Loucy (cell line): ENCODE results near the gene NDUFB10.
"Not testable (repeated sequence)": the region's sequence is repeated elsewhere in the genome, so short reads cannot be mapped to it uniquely, and the experiment has no call there.

Experiments
- H2AFZ ChIP-seq: fragments of 200-600 bp; sonication (generic); 2 replicates; pipeline ENCODE4 v1.6.0; 2016; ENCODE audit warnings: antibody characterized with exemption, mild to moderate bottlenecking, low read length, moderate library complexity
- H3F3A ChIP-seq: fragments of 200-600 bp; 2 replicates; pipeline ENCODE4 v1.6.0; 2016; ENCODE audit warnings: antibody characterized with exemption, low read depth, mild to moderate bottlenecking
- H3K27me3 ChIP-seq: fragments of 200-600 bp; sonication (generic); 2 replicates; pipeline ENCODE4 v1.6.1; 2014; ENCODE audit warnings: low read length, mild to moderate bottlenecking; ENCODE audit not compliant: insufficient read depth, poor library complexity, severe bottlenecking
- H3K36me3 ChIP-seq: fragments of 200-600 bp; sonication (generic); 2 replicates; pipeline ENCODE4 v1.6.1; 2016; ENCODE audit warnings: low read length; ENCODE audit not compliant: insufficient read depth
- H3K4me1 ChIP-seq: fragments of 200-600 bp; sonication (generic); 2 replicates; pipeline ENCODE4 v1.5.1; 2014; ENCODE audit warnings: low read length, mild to moderate bottlenecking; ENCODE audit not compliant: insufficient read depth, poor library complexity, severe bottlenecking
- H3K4me2 ChIP-seq: fragments of 200-600 bp; sonication (generic); 2 replicates; pipeline ENCODE4 v1.6.0; 2014; ENCODE audit warnings: antibody characterized with exemption, low read length, low read depth, mild to moderate bottlenecking; ENCODE audit not compliant: poor library complexity, severe bottlenecking
- H3K4me3 ChIP-seq: fragments of 200-600 bp; sonication (generic); 2 replicates; pipeline ENCODE4 v1.5.1; 2014; ENCODE audit warnings: low read length, mild to moderate bottlenecking, mixed read lengths; ENCODE audit not compliant: poor library complexity, severe bottlenecking
- H3K79me2 ChIP-seq: fragments of 200-600 bp; sonication (generic); 2 replicates; pipeline ENCODE4 v1.6.1; 2014; ENCODE audit warnings: low read length; ENCODE audit not compliant: insufficient read depth
- H3K9ac ChIP-seq: fragments of 200-600 bp; sonication (generic); 2 replicates; pipeline ENCODE4 v1.6.0; 2014; ENCODE audit warnings: mild to moderate bottlenecking, low read depth, low read length, moderate library complexity; ENCODE audit not compliant: poor library complexity, severe bottlenecking
- H3K9me2 ChIP-seq: fragments of 200-600 bp; sonication (generic); replicated peaks from 2 replicates; pipeline ENCODE4 v1.6.1; 2016; ENCODE audit warnings: low read depth, low read length, mixed read lengths
- H3K9me3 ChIP-seq: fragments of 200-600 bp; sonication (generic); 2 replicates; pipeline ENCODE4 v1.6.1; 2014; ENCODE audit warnings: mild to moderate bottlenecking, antibody characterized with exemption, low read length, low read depth; ENCODE audit not compliant: insufficient read depth
- H4K20me1 ChIP-seq: fragments of 200-600 bp; sonication (generic); 2 replicates; pipeline ENCODE4 v1.6.0; 2014; ENCODE audit warnings: antibody characterized with exemption, low read length, mild to moderate bottlenecking; ENCODE audit not compliant: insufficient read depth, poor library complexity, severe bottlenecking
- EZH2phosphoT487 ChIP-seq: fragments of 200-600 bp; IDR thresholded peaks from 2 replicates; pipeline ENCODE4 v1.6.1; 2018; ENCODE audit warnings: antibody characterized with exemption, mild to moderate bottlenecking, moderate library complexity, borderline replicate concordance
- TF ChIP-seq, protein P1 (sequence below): fragments of 200-600 bp; sonication (generic); conservative IDR thresholded peaks from 2 replicates; pipeline ENCODE4 v1.5.1; 2014; ENCODE audit warnings: mild to moderate bottlenecking, antibody characterized with exemption, low read length

Gene NDUFB10

DNA sequence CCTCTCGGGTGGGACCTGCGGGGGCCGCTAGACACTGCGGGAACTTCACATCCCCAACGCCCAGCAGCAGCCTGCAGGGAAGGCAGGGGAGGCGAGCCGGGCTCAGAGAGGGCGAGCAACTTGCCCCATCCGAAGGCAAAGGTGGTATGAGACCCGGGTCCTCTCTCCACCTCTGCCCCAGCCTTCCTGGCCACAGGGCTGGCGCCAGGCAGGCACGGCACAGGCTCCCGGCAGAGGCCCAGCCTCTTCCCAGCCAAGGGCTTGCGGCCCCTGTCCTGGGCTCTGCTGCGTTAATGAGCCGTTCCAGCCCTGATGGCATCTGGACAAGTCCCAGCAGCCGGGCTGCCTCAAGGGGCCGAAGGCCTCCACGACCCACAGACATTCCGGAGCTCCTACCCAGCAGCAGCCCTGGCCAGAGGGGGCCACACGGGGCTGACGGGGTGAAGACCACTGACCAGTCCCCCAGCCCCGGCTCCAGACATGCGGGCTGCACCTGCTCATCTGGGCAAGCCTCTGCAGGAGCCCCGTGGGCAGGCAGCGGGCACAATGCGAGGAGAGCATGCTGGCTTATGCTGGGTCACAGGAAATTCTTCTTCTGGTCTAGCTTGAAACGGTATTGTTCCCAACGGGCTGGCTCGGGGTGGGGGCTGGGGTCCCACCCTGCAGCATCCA, 39.9 kb upstream of the NDUFB10 start:
- no peak overlapping the region for H3K4me3 ChIP-seq
- no peaks in the 10 kb centered on the region for H3K27me3 ChIP-seq

GRCh38 chr16:1920122-1920521, 39.2 kb upstream of the NDUFB10 start:
- not testable (repeated sequence) for H3K9me3 ChIP-seq, H3K9ac ChIP-seq, H2AFZ ChIP-seq, H3K79me2 ChIP-seq, H3K9me2 ChIP-seq, H3K27me3 ChIP-seq, H4K20me1 ChIP-seq, H3K4me1 ChIP-seq, H3K4me2 ChIP-seq, H3K4me3 ChIP-seq, H3K36me3 ChIP-seq, H3F3A ChIP-seq

More for the DNA sequence above, 39.9 kb upstream of the NDUFB10 start:
- Histone ChIP-seq H3K9ac (no peak overlapping the region), H3K9me2 (no peaks in the 10 kb centered on the region), H3K36me3 (no peaks in the 10 kb centered on the region), H2AFZ (no peak overlapping the region), H3K79me2 (no peaks in the 10 kb centered on the region), H3K4me1 (no peaks in the 10 kb centered on the region), H3K9me3 (no peaks in the 10 kb centered on the region), H3K4me2 (no peak overlapping the region), H4K20me1 (no peaks in the 10 kb centered on the region), H3F3A (no peaks in the 10 kb centered on the region)
- TF ChIP-seq, protein P1, sequence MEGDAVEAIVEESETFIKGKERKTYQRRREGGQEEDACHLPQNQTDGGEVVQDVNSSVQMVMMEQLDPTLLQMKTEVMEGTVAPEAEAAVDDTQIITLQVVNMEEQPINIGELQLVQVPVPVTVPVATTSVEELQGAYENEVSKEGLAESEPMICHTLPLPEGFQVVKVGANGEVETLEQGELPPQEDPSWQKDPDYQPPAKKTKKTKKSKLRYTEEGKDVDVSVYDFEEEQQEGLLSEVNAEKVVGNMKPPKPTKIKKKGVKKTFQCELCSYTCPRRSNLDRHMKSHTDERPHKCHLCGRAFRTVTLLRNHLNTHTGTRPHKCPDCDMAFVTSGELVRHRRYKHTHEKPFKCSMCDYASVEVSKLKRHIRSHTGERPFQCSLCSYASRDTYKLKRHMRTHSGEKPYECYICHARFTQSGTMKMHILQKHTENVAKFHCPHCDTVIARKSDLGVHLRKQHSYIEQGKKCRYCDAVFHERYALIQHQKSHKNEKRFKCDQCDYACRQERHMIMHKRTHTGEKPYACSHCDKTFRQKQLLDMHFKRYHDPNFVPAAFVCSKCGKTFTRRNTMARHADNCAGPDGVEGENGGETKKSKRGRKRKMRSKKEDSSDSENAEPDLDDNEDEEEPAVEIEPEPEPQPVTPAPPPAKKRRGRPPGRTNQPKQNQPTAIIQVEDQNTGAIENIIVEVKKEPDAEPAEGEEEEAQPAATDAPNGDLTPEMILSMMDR = no peak
- TF ChIP-seq EZH2phosphoT487 = no peak

DNA sequence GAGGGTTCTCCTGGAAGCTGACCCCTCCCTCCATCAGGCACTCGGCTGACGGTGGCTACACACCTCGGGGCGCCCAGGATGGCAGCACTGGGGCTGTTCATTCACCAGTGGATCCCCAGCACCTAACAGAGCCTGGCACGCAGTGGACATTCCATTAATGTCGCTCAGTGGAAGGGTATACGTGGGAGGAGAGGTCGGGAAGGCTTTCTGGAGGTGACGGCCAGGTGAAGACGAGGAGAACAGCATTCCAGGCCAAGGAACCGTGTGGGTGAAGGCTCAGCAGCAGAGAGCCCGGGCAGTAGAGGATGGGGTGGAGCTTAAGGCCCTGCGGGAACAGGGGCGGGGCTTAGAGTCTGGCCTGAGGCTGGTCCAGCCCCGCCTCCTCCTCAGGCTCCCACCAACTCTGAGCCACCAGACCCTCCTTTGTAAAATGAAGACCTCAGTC, 38.6 kb upstream of the NDUFB10 start:
- Histone ChIP-seq H3K4me3 (no peak overlapping the region), H3F3A (no peaks in the 10 kb centered on the region), H4K20me1 (no peaks in the 10 kb centered on the region), H3K36me3 (no peaks in the 10 kb centered on the region), H3K4me2 (no peak overlapping the region), H3K4me1 (no peaks in the 10 kb centered on the region), H2AFZ (no peak overlapping the region), H3K9me3 (no peaks in the 10 kb centered on the region), H3K27me3 (no peaks in the 10 kb centered on the region), H3K79me2 (no peaks in the 10 kb centered on the region), H3K9ac (no peak overlapping the region), H3K9me2 (no peaks in the 10 kb centered on the region)
- TF ChIP-seq, protein P1 = no peak

DNA sequence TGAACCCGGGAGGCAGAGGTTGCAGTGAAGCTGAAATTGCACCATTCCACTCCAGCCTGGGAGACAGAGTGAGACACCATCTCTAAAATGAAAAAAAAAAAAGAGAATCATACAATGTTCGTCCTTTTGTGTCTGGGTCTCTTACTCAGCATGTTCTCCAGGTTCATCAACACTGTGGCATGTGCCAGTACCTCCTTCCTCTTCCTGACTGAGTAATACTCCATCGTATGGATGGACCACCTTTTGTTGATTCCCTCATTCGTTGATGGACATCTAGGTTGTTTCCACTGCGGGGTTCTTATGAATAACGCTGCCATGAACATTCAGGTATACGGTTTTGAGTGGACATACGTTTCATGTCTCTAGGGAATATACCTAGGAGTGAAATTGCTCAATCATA, 37.0 kb upstream of the NDUFB10 start:
- no peaks in the 10 kb centered on the region for H3K27me3 ChIP-seq
- TF ChIP-seq, protein P1 = no peak
- no peak for TF ChIP-seq EZH2phosphoT487

More for the DNA sequence above, 37.0 kb upstream of the NDUFB10 start:
- H2AFZ ChIP-seq = no peak overlapping the region
- H3K4me2 ChIP-seq = no peak overlapping the region
- H3F3A ChIP-seq = no peaks in the 10 kb centered on the region
- no peaks in the 10 kb centered on the region for H3K4me1 ChIP-seq
- H3K9ac ChIP-seq = no peak overlapping the region
- no peaks in the 10 kb centered on the region for H3K9me2 ChIP-seq
- H3K79me2 ChIP-seq = no peaks in the 10 kb centered on the region
- no peaks in the 10 kb centered on the region for H3K36me3 ChIP-seq
- no peak overlapping the region for H3K4me3 ChIP-seq
- no peaks in the 10 kb centered on the region for H4K20me1 ChIP-seq
- no peaks in the 10 kb centered on the region for H3K9me3 ChIP-seq
